Mesodermal cell (in vitro differentiated cells): ENCODE measurements around the gene THSD7B.

Source experiments
- H3K27ac ChIP-seq: 2 replicates; pipeline ENCODE4 v1.7.0; 2013; ENCODE audit warnings: mild to moderate bottlenecking, low read depth, low read length, moderate library complexity; ENCODE audit not compliant: severe bottlenecking
- H3K36me3 ChIP-seq: 2 replicates; pipeline ENCODE4 v1.7.1; 2013; ENCODE audit warnings: mild to moderate bottlenecking, low read length, moderate library complexity; ENCODE audit not compliant: control insufficient read depth, insufficient read depth
- H3K4me1 ChIP-seq: one replicate; pipeline ENCODE4 v1.7.1; 2013; ENCODE audit warnings: mild to moderate bottlenecking, low read length; ENCODE audit not compliant: insufficient read depth, control insufficient read depth, poor library complexity, severe bottlenecking
- H3K4me3 ChIP-seq: 2 replicates; pipeline ENCODE4 v1.7.0; 2013; ENCODE audit warnings: low read length, control low read depth, mild to moderate bottlenecking; ENCODE audit not compliant: insufficient read depth, poor library complexity, severe bottlenecking; ENCODE audit errors: extremely low read depth
- H3K9me3 ChIP-seq: 2 replicates; pipeline ENCODE4 v1.7.1; 2013; ENCODE audit warnings: mild to moderate bottlenecking, low read length, moderate library complexity; ENCODE audit not compliant: control insufficient read depth
- WGBS, 2 experiments: methylation state at CpG; one replicate each; pipeline ENCODE4 v1.1.5; 2013; ENCODE audit warnings: missing lambda C conversion rate in 2 of 2; ENCODE audit not compliant: insufficient coverage in 2 of 2; 5-methylcytosine and 5-hydroxymethylcytosine counted together

THSD7B gene

DNA sequence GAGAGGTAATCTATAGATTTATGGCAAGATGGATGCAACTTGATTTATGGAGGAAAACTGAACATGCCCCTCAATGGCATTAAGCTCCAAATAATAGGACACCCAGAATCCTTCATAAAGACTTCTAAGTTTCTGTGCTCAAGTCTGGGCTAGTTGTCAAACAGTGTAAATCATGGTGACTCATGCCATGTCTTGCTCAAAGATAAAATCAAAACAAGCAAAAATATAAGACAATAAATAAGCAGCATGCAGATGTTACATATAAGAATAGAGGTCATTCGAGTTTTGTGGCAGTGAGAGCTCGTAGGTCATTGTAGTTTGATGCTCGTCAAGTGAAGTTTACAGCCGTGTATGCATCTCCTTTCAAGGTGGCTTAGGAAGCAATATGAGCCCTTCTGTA is 403.2 kb downstream of the THSD7B start:
- H3K4me3 ChIP-seq, result no peak overlapping the region
- no peaks in the 10 kb centered on the region for H3K36me3 ChIP-seq
- peaks cover 9% of the 10 kb centered on the region for H3K4me1 ChIP-seq
- WGBS, 2 experiments, result 84 to 85% methylated on average over 4 of the region's 4 CpGs
- H3K9me3 ChIP-seq, result no peaks in the 10 kb centered on the region
- no peak overlapping the region for H3K27ac ChIP-seq

DNA sequence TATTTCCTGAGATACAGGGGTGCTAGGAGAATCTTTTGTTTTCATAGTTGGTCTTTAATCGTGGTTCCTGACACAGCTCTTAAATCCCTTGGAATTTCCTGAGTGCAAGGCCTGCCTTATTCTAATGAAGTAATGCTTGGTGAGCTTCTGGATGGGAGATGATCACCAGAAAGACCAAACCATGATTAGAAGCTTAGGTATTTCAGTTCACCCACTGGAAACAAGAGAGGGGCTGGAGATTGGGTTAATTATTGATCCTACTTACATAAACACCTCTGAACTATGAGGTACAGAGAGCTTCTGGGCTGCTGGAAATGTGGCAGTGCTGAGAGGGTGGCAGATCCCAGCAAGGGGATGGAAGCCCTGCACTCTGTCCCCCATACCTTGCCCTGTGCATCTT is 406.8 kb downstream of the THSD7B start:
- Histone ChIP-seq H3K4me3 (no peak overlapping the region), H3K4me1 (peaks cover 9% of the 10 kb centered on the region), H3K36me3 (no peaks in the 10 kb centered on the region), H3K27ac (no peak overlapping the region), H3K9me3 (no peaks in the 10 kb centered on the region)
- 50% methylated on average over 1 of the region's 1 CpG; no CpG with 5 or more reads in 1 of the 2 experiments for WGBS, 2 experiments

DNA sequence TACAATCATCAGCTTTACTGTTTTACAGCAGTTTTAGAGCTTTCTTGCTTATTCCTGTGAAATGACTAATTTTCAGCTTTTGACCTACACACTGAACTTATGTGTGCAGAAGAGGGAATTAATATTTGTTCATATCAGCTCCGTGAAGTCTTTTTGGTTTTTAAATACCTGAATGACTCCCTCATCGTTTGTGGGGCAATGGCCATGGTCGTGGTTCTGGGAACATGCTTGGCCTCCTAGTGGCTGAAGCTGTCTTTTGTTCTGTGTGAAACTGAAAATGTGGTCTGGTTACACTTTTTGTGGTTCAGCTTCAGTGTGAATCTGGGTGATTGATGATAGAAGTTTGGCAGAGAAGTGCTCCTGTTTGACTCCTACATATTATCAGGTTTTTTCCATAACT is 408.1 kb downstream of the THSD7B start:
- H3K4me3 ChIP-seq, result no peak overlapping the region
- no peaks in the 10 kb centered on the region for H3K36me3 ChIP-seq
- H3K4me1 ChIP-seq, result peaks cover 11% of the 10 kb centered on the region
- WGBS, 2 experiments, result 69 to 71% methylated on average over 3 of the region's 3 CpGs
- no peak overlapping the region for H3K27ac ChIP-seq
- H3K9me3 ChIP-seq, result no peaks in the 10 kb centered on the region

DNA sequence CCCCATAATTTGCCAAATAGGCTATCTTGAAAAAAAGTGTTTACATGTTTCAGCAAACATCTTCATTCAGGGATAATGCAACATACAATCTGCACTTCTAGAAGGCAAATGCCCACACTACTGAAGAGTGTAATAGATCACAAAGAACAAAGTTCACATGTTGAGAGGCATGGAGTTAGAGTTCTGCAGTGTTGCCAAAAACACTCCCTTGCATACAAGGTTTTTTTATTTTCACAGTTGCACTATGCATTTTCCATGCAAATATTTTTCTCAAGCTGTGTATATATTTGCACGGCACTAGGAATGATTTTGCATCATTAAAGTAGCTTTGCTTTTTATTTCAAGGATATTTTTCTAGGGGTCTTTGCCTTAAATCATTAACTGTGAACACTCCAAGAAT is 409.9 kb downstream of the THSD7B start:
- Histone ChIP-seq H3K4me1 (peaks cover 14% of the 10 kb centered on the region), H3K36me3 (no peaks in the 10 kb centered on the region), H3K27ac (no peak overlapping the region), H3K4me3 (no peak overlapping the region), H3K9me3 (no peaks in the 10 kb centered on the region)
- no CpG with 5 or more reads among the region's 1 CpG for WGBS, 2 experiments

DNA sequence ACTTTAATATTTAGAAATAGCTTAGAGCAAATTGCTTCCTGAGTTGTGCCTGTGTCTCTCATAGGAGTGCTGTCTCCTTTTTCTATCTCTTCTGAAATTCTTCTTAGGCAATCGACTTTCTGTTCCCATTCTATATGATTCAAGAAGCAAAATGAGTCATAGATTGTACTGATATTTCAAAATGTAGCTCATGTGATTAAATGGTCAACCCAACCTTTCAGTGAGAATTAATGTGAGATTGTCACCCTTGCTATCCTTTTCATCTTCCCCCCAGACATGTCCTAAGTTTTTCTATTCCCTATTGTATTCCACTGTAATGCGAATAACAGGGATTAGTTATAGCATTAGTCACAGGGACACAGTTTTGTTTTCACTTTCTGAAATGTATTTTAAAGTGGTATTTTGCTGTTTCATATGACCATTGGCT is 413.6 kb downstream of the THSD7B start:
- Histone ChIP-seq H3K27ac (no peak overlapping the region), H3K9me3 (no peaks in the 10 kb centered on the region), H3K36me3 (no peaks in the 10 kb centered on the region), H3K4me3 (no peak overlapping the region), H3K4me1 (peaks cover 4% of the 10 kb centered on the region)
- no CpG with 5 or more reads among the region's 2 CpGs for WGBS, 2 experiments

DNA sequence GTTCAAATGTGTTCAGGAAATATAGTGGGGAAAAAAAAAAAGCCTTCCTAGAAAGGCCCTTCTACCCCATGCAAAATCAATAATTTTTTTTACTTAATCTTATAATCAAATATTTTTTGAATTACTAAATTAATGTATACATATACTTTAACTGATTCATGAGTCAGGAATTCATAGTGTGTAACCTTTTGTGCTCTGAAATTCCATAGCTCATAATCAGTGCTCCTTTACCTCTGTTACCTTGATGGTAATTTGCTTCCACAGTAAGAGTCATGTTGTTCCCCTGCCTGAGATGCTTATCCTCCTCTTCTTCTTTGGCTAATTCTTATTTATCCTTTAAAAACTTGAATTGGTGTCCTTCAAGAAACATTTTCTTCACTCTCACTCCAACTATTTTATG is 414.2 kb downstream of the THSD7B start:
- Histone ChIP-seq H3K27ac (no peak overlapping the region), H3K4me1 (peaks cover 4% of the 10 kb centered on the region)

DNA sequence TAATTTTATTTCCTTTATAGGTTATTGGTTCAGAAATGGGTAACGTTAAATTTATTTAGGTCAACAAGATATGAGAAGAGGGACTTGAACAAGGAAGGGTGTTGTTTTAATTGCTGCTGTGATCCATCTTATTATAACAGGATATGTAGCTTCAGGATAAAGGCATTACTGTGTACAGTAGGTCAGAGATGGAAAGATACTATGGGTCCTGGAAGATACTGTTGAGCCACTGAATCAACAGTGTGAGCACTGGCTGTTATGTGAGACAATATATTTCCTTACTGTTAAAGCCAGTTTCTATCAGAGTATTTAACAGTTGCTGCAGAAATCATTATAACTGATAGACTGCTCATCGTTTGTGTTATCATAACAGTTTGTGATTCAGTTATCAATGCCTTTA is 414.7 kb downstream of the THSD7B start:
- no peak overlapping the region for H3K27ac ChIP-seq
- H3K36me3 ChIP-seq, result no peaks in the 10 kb centered on the region
- H3K9me3 ChIP-seq, result no peaks in the 10 kb centered on the region
- peaks cover 4% of the 10 kb centered on the region for H3K4me1 ChIP-seq
- no peak overlapping the region for H3K4me3 ChIP-seq
- 83% methylated on average over 1 of the region's 2 CpGs; no CpG with 5 or more reads in 1 of the 2 experiments for WGBS, 2 experiments

More for the DNA sequence above, 414.2 kb downstream of the THSD7B start:
- no peak overlapping the region for H3K4me3 ChIP-seq
- no peaks in the 10 kb centered on the region for H3K36me3 ChIP-seq
- H3K9me3 ChIP-seq, result no peaks in the 10 kb centered on the region

DNA sequence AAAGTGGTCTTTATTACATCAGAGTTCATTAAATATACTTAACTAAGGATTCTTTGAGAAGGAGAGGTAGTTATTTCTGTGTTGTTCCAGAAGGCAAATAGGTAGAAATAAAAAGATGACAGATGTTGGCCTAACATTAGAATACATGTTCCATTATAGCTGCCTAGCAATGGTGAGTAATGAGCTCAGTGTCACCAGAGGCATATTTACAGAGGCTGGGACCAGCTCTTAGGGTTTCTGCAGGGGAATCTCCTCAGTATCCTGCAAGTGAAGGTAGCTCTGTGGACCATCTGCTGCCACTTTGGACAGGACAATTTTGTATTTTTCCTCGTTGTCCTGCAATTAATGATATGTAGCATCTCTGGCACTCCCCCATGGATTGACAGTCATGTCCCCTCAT is 416.0 kb downstream of the THSD7B start:
- peaks cover 4% of the 10 kb centered on the region for H3K9me3 ChIP-seq
- H3K27ac ChIP-seq, result no peak overlapping the region
- 80 to 88% methylated on average over 1 of the region's 1 CpG for WGBS, 2 experiments
- H3K36me3 ChIP-seq, result no peaks in the 10 kb centered on the region
- peaks cover 4% of the 10 kb centered on the region for H3K4me1 ChIP-seq
- no peak overlapping the region for H3K4me3 ChIP-seq

DNA sequence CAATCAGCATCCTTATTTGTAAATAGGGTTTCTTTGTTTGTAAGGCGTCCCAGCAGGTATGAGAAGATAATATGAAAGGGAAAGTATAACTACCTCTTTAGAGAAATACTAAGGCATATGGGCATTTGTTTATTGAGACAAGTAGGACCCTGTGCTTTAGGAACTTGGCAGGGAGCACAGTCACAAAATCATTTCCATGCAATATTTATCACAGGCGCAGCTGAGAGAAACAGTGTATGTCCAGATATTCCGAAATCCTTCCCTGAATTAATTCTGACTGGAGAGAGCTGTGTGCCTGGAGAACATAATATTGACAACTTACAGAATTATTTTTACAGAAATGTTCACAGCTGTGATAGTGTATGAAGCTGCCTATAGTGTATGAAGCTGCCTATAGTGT is 416.7 kb downstream of the THSD7B start:
- no peak overlapping the region for H3K27ac ChIP-seq
- no peak overlapping the region for H3K4me3 ChIP-seq
- 92% methylated on average over 2 of the region's 3 CpGs; no CpG with 5 or more reads in 1 of the 2 experiments for WGBS, 2 experiments
- H3K36me3 ChIP-seq, result no peaks in the 10 kb centered on the region
- peaks cover 4% of the 10 kb centered on the region for H3K4me1 ChIP-seq
- peaks cover 4% of the 10 kb centered on the region for H3K9me3 ChIP-seq

DNA sequence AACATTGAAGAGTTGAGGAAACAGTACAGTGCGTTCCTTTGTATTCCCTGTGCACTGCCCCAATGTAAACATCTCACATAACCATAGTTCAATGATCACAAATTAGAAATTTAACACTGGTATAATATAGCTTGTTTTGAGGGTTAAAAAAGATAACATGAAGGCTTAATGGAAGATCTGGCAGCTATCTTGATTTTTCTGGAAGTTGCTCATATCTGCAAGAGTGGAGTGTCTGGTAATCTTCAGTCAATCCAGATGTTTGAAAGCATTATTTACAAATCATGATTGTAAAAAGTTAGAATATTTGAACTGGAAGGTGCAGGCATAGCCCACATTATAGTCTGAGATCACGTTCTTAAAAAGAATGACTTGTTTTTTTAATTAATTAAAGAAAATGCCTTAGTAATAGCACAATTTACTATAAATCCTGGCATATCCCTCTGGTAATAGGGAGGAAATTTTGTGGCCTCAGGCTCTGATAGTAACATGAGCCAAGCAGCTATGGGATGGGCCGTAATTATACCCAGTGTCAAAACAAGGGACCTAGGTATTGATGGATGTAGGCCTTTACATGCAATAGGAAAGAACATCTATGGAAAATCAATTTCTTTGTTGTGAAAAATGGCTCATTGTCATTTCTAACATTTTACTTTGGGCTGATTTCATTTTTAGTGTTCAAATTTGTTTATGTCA is 418.0 kb downstream of the THSD7B start:
- Histone ChIP-seq H3K4me1 (peaks cover 4% of the 10 kb centered on the region), H3K27ac (no peak overlapping the region), H3K36me3 (no peaks in the 10 kb centered on the region), H3K9me3 (peaks cover 4% of the 10 kb centered on the region), H3K4me3 (no peak overlapping the region)
- no CpG with 5 or more reads among the region's 3 CpGs for WGBS, 2 experiments

DNA sequence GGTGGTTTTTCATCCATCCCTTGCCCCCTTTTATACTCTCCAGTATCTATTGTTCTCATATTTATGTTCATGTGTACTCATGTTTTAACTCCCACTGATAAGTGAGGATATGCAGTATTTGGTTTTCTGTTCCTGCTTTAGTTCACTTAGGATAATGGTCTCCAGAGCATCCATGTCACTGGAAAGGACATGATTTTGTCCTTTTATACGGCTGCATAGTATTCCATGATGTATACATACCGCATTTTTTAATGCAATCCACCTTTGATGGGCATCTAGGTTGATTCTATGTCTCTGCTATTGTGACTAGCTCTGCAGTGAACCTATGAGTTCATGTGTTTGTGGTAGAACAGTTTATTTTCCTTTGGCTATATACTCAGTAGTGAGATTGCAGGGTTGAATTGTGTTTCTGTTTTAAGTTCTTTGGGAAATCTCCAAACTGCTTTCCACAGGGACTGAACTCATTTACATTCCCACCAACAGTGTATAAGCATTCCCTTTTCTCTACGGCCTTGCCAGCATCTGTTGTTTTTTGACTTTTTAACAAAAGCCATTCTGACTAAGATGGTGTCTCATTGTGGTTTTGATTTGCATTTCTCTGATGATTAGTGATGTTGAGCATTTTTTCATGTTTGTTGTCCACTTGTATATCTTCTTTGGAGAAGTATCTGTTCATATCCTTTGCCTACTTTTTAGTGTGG is 420.2 kb downstream of the THSD7B start:
- WGBS, 2 experiments, result 87% methylated on average over 2 of the region's 3 CpGs; no CpG with 5 or more reads in 1 of the 2 experiments
- no peak overlapping the region for H3K27ac ChIP-seq

More for the DNA sequence above, 420.2 kb downstream of the THSD7B start:
- no peaks in the 10 kb centered on the region for H3K36me3 ChIP-seq
- H3K4me3 ChIP-seq, result no peak overlapping the region
- no peaks in the 10 kb centered on the region for H3K4me1 ChIP-seq
- H3K9me3 ChIP-seq, result peaks cover 4% of the 10 kb centered on the region
